ENCODE measurements around the gene RAB11A. TPM values are rescaled to one million over a fixed set of nuclear protein-coding genes. Genes with fewer than 3 reads are reported as not detected.

Gene RAB11A
- total RNA-seq, 1 experiment from 2014 or later: 271 TPM

- no peak for DNase-seq (ENCODE audit: low spot score)
Observed at GRCh38 chr15:65916041-65916663, 46.9 kb downstream of the RAB11A start.

GRCh38 chr15:65916664-65917406, 47.5 kb downstream of the RAB11A start:
- DNase-seq (ENCODE audit: low spot score): peak; percentile 63

GRCh38 chr15:65917407-65917756, 48.1 kb downstream of the RAB11A start:
- no peak for DNase-seq (ENCODE audit: low spot score)

- no peak for DNase-seq (ENCODE audit: low spot score)
Observed at GRCh38 chr15:65917936-65918335, 48.6 kb downstream of the RAB11A start.

- no peak for DNase-seq (ENCODE audit: low spot score)
Observed at GRCh38 chr15:65918357-65918920, 49.1 kb downstream of the RAB11A start.

GRCh38 chr15:65918945-65919344, 49.7 kb downstream of the RAB11A start:
- DNase-seq (ENCODE audit: low spot score): no peak

- DNase-seq (ENCODE audit: low spot score): no peak
Observed at GRCh38 chr15:65919353-65919752, 50.1 kb downstream of the RAB11A start.

- no peak for DNase-seq (ENCODE audit: low spot score)
Observed at GRCh38 chr15:65920121-65920520, 50.8 kb downstream of the RAB11A start.

- DNase-seq (ENCODE audit: low spot score): no peak
Observed at GRCh38 chr15:65920825-65921309, 51.6 kb downstream of the RAB11A start.

GRCh38 chr15:65921780-65922179, 52.5 kb downstream of the RAB11A start:
- no peak for DNase-seq (ENCODE audit: low spot score)

- DNase-seq (ENCODE audit: low spot score): no peak
Observed at GRCh38 chr15:65922621-65923020, 53.3 kb downstream of the RAB11A start.

GRCh38 chr15:65923264-65923663, 54.0 kb downstream of the RAB11A start:
- DNase-seq (ENCODE audit: low spot score): no peak

GRCh38 chr15:65924004-65924403, 54.7 kb downstream of the RAB11A start:
- DNase-seq (ENCODE audit: low spot score): no peak

GRCh38 chr15:65925338-65925737, 56.0 kb downstream of the RAB11A start:
- DNase-seq (ENCODE audit: low spot score): no peak

- no peak for DNase-seq (ENCODE audit: low spot score)
Observed at GRCh38 chr15:65926459-65926858, 57.2 kb downstream of the RAB11A start.

- no peak for DNase-seq (ENCODE audit: low spot score)
Observed at GRCh38 chr15:65926899-65927298, 57.6 kb downstream of the RAB11A start.

- DNase-seq (ENCODE audit: low spot score): no peak
Observed at GRCh38 chr15:65927545-65927944, 58.3 kb downstream of the RAB11A start.

- no peak for DNase-seq (ENCODE audit: low spot score)
Observed at GRCh38 chr15:65929573-65929972, 60.3 kb downstream of the RAB11A start.

GRCh38 chr15:65930134-65930533, 60.8 kb downstream of the RAB11A start:
- no peak for DNase-seq (ENCODE audit: low spot score)

- no peak for DNase-seq (ENCODE audit: low spot score)
Observed at GRCh38 chr15:65931221-65931620, 61.9 kb downstream of the RAB11A start.

- DNase-seq (ENCODE audit: low spot score): no peak
Observed at GRCh38 chr15:65935391-65935790, 66.1 kb downstream of the RAB11A start.

GRCh38 chr15:65936282-65936681, 67.0 kb downstream of the RAB11A start:
- DNase-seq (ENCODE audit: low spot score): no peak

- no peak for DNase-seq (ENCODE audit: low spot score)
Observed at GRCh38 chr15:65937054-65937453, 67.8 kb downstream of the RAB11A start.

Measured in A172 (cell line).